RWPE2 (cell line): ENCODE results near the gene ZNF414.

ENCODE experiments used
- ATAC-seq: fragments of 200-7000 bp; cut with Tn5 transposase; 3 replicates; pipeline ENCODE4 v1.9.1; 2021; ENCODE audit warnings: low read depth
- DNase-seq: peaks from one replicate; pipeline ENCODE4 v3.0.0-alpha.2; 2020; ENCODE audit warnings: low spot score
- H3K27ac ChIP-seq: fragments of 450-650 bp; 2 replicates; pipeline ENCODE4 v1.5.1; 2017; ENCODE audit warnings: mild to moderate bottlenecking; ENCODE audit not compliant: poor library complexity, severe bottlenecking
- H3K27me3 ChIP-seq: fragments of 250-450 bp; sonication (Bioruptor Pico); 2 replicates; pipeline ENCODE4 v1.5.1; 2021; ENCODE audit warnings: mild to moderate bottlenecking, moderate library complexity; ENCODE audit not compliant: insufficient read depth, poor library complexity, severe bottlenecking
- H3K36me3 ChIP-seq: fragments of 250-450 bp; sonication (Bioruptor Pico); 2 replicates; pipeline ENCODE4 v1.5.1; 2020; ENCODE audit warnings: low read depth, mild to moderate bottlenecking, moderate library complexity
- H3K4me1 ChIP-seq: fragments of 250-450 bp; sonication (Bioruptor Pico); 2 replicates; pipeline ENCODE4 v1.5.1; 2021; ENCODE audit warnings: mild to moderate bottlenecking, moderate library complexity; ENCODE audit not compliant: insufficient read depth, poor library complexity, severe bottlenecking
- H3K4me3 ChIP-seq: fragments of 250-450 bp; sonication (Bioruptor Pico); 2 replicates; pipeline ENCODE4 v1.5.1; 2021; ENCODE audit warnings: mild to moderate bottlenecking, moderate library complexity; ENCODE audit not compliant: severe bottlenecking
- H3K9me3 ChIP-seq: fragments of 250-450 bp; sonication (Bioruptor Pico); 2 replicates; pipeline ENCODE4 v1.5.1; 2021; ENCODE audit warnings: mild to moderate bottlenecking, moderate library complexity; ENCODE audit not compliant: severe bottlenecking
- CTCF ChIP-seq: fragments of 450-650 bp; IDR thresholded peaks from one replicate; pipeline ENCODE4 v1.5.1; 2017; ENCODE audit warnings: mild to moderate bottlenecking, moderate library complexity; ENCODE audit not compliant: poor library complexity, severe bottlenecking

ZNF414 gene

GRCh38 chr19:8477889-8478288, 36.1 kb downstream of the ZNF414 start:
- peaks cover 5% of the 10 kb centered on the region for H3K4me1 ChIP-seq
- H3K36me3 ChIP-seq: peaks cover 72% of the 10 kb centered on the region
- DNase-seq (no peak), ATAC-seq (no peak)
- H3K27ac ChIP-seq: no peak overlapping the region
- no peak for TF ChIP-seq CTCF
- no peaks in the 10 kb centered on the region for H3K9me3 ChIP-seq
- no peaks in the 10 kb centered on the region for H3K27me3 ChIP-seq
- no peak overlapping the region for H3K4me3 ChIP-seq

DNA sequence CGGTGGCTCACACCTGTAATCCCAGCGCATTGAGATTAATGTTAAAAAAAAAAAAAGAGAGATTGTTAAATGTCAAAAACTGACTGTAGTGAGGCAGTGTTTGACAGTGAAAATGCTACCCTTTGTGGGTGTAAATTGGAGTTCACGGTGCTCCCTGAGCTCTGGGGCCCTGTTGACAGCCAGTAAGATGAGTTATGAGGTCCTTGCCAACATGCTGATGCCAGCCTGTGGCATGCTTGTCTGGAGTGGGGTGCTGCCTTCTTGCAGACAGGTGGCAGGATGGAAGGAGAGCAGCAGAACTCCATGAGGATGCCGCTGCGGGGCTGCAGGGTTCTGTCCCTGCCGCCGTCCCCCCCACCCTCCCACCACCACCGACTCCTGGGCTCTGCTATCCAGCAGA, 37.4 kb downstream of the ZNF414 start:
- no peak overlapping the region for H3K4me3 ChIP-seq
- no peaks in the 10 kb centered on the region for H3K27me3 ChIP-seq
- no peak for DNase-seq
- peaks cover 76% of the 10 kb centered on the region for H3K36me3 ChIP-seq
- no peak for ATAC-seq
- H3K27ac ChIP-seq: no peak overlapping the region
- H3K4me1 ChIP-seq: peaks cover 5% of the 10 kb centered on the region
- no peaks in the 10 kb centered on the region for H3K9me3 ChIP-seq
- TF ChIP-seq CTCF: no peak

DNA sequence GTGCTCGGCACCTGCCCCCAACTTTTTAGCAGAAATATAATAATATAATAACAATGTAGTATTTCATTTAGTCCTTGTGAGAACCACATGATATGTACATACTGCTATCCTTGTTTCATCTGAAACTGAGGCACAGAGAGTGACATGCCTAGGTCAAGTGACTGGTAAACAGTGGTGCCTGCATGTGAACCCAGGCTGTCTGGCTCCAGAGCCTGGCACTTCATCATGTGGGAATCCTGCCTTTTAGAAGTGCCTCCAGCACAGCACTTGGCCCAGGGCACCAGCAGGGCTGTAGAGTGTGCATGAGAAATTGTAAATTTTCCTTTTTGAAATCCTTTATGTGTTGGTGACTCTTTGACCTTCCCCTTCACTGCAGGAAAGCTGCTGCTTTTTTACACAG, 39.0 kb downstream of the ZNF414 start:
- H3K27ac ChIP-seq: no peak overlapping the region
- ATAC-seq: no peak

GRCh38 chr19:8473648-8474476, 40.1 kb downstream of the ZNF414 start:
- peaks cover 86% of the 10 kb centered on the region for H3K36me3 ChIP-seq
- no peaks in the 10 kb centered on the region for H3K9me3 ChIP-seq
- DNase-seq (no peak), ATAC-seq (no peak)
- H3K27ac ChIP-seq: no peak overlapping the region
- H3K4me3 ChIP-seq: no peak overlapping the region
- TF ChIP-seq CTCF: no peak
- no peaks in the 10 kb centered on the region for H3K27me3 ChIP-seq
- H3K4me1 ChIP-seq: no peaks in the 10 kb centered on the region

More for the DNA sequence above, 39.0 kb downstream of the ZNF414 start:
- DNase-seq: no peak
- Histone ChIP-seq H3K4me1 (no peaks in the 10 kb centered on the region), H3K4me3 (no peak overlapping the region), H3K9me3 (no peaks in the 10 kb centered on the region), H3K36me3 (peaks cover 79% of the 10 kb centered on the region), H3K27me3 (no peaks in the 10 kb centered on the region)
- no peak for TF ChIP-seq CTCF
